Stimulated activated CD8-positive, alpha-beta memory T cell treated with anti-CD3 and anti-CD28 coated beads, Interleukin-15, amount 100 ng/mL, for 24 hours (primary cell): ENCODE data around the gene SPATC1L.

Source experiments
- DNase-seq: peaks from one replicate; pipeline ENCODE4 v3.0.0-alpha.2; 2020; ENCODE audit warnings: low read depth

Gene SPATC1L

DNA sequence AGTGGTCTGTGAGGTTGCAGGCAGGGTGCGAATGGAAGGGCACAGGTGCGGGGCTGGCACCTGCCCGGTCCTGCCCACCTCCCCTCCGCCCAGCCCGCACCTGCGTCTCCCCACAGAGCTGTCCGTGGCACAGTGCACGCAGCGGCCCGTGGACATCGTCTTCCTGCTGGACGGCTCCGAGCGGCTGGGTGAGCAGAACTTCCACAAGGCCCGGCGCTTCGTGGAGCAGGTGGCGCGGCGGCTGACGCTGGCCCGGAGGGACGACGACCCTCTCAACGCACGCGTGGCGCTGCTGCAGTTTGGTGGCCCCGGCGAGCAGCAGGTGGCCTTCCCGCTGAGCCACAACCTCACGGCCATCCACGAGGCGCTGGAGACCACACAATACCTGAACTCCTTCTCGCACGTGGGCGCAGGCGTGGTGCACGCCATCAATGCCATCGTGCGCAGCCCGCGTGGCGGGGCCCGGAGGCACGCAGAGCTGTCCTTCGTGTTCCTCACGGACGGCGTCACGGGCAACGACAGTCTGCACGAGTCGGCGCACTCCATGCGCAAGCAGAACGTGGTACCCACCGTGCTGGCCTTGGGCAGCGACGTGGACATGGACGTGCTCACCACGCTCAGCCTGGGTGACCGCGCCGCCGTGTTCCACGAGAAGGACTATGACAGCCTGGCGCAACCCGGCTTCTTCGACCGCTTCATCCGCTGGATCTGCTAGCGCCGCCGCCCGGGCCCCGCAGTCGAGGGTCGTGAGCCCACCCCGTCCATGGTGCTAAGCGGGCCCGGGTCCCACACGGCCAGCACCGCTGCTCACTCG lies 52.2 kb downstream of the SPATC1L start:
- DNase-seq, result no peak

- DNase-seq, result no peak
Measured at GRCh38 chr21:46131588-46131837, 52.7 kb downstream of the SPATC1L start.

DNA sequence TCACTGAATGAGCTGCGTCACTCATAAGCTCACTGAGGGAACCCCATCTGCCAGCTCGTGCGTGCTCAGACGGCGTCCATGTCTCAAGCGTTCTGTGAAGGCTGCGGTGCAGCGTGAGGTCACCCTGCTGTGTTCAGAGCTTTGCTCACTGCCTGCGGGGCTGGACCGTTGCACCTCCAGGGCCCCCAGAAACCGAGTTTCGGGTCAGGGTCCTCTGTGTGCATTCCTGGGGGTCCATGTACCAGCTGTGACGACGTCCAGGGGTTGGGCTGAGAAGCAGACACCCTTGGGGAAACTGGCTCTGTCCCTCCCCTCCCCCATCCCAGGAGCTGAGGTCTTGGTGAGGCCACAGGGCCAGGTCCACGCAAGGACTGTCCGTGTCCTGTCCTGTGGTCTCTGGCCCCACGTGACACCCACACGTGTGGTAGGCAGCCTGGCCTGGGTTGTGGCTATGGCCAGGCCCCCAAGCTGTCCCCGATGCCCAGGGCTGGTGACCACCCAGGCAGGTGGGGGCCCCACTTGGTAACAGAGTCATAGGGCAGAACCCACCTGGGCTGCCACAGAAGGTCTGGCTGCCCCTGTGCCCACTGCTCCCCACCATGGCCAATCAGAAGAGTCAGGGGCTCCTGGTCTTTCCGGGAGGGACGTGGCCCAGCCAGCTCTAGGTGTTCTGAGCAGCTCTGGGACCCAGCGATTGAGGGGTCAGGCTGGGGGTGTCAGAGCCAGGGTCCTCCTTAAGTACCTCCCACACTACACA lies 53.2 kb downstream of the SPATC1L start:
- DNase-seq, result no peak

DNA sequence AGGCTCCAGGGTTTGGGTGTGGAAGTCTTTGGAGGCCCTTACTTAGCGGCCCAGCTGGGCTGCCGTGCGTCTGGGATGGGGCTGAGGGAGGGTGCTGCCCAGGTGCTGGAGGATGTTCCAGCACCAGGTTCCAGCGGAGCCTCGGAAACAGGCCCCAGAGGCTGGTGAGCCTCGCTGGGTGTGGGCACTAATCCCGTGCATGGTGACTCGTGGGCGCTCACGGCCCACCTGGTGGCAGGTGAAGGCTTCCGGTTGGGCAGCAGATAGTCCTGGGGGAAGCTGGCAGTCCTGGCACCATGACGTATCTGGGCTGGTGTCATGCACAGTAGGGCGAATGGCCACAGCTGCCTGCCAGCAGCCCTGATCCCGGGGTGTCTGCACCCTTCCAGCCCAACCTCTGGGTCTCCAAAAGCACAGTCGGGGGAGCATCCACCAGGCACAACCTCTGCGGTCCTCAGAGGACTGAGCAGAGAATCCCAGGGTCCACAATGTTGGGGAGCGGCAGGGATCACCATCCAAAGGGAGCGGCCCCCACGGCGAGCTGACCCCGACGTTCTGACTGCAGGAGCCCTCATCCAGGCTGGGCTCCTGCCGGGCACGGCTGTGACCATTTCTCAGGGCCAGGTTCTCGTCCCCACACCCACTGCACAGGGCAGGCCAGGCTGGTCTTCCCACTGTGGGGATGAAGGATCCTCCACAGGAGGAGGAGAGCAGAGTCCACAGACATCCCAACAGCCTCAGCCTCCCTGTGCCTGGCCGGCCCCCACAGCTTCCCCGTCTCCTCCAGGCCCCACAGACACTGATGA lies 54.2 kb downstream of the SPATC1L start:
- DNase-seq, result no peak

GRCh38 chr21:46128933-46129571 lies 55.2 kb downstream of the SPATC1L start:
- DNase-seq, result no peak

GRCh38 chr21:46128106-46128932 lies 55.9 kb downstream of the SPATC1L start:
- no peak for DNase-seq

DNA sequence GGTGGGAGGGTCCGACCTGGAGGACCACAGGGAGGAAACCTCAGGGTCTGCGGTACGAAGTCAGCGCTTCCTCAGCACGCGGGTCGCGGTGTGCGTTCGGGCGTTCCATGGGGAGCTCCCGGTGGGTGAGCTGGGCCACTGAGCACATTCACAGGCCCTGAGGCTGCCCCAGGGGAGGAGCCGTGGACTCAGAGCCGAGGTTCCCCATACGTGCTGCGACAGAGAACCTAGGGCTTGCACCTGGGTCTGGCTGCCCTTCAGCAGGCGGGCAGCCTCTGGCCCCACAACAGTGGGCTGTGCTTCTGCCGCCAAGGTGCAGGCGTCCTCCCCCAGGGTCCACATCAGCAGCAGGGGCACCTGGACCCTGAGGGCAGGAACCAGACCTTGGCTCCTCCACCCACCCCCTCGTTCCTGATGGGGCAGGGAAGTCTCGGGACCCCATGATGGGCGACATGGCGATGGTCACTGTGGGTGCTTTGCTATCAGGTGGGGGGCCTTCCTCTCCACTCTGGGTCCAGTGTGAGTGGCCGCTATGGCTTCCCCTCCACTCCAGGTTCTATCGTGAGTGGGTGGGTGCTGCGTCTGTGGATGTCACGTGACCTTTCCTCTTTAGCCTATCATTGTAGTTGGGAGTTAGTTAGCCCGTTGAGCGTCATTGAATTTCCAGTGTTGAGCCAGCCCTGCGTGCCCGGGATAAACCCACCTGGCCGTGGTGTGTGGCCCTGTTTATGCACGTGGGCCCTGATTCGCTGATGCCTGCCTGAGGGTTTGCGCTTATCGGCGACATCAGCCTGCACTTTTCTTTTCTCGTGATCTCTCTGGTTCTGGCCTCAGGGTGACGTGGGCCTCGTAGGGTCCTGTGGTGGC lies 56.8 kb downstream of the SPATC1L start:
- DNase-seq, result no peak

GRCh38 chr21:46126309-46127238 lies 57.7 kb downstream of the SPATC1L start:
- DNase-seq, result no peak

GRCh38 chr21:46125846-46126301 lies 58.4 kb downstream of the SPATC1L start:
- no peak for DNase-seq

- no peak for DNase-seq
Measured at GRCh38 chr21:46124926-46125845, 59.1 kb downstream of the SPATC1L start.

GRCh38 chr21:46124083-46124925 lies 60.0 kb downstream of the SPATC1L start:
- DNase-seq, result no peak

- no peak for DNase-seq
Measured at GRCh38 chr21:46122758-46123683, 61.2 kb downstream of the SPATC1L start.

DNA sequence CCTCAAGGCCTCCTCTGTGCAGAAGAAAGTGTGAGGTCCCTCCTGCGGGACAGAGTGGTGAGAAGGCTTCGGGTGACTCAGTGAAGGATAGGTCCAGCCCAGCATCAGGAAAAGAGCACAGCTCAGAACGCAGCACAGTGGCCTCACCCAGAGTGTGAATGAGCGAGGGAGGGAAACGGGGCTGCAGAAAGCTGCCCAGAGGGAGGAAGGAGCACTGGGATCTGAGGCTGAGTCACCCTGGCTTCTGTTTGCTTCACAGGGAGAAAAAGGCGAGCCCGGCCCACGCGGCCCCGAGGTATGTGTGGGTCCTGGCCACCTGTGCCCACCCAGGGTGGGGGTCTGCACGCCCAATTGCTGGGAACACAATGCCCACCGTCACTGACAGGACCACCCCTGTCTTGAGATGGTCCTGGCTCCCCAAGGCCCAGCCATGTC lies 62.0 kb downstream of the SPATC1L start:
- no peak for DNase-seq

- DNase-seq, result no peak
Measured at GRCh38 chr21:46121286-46122221, 62.7 kb downstream of the SPATC1L start.
